A673 (cell line): ENCODE results near the gene MPDZ.

Experiments used
- EZH2 ChIP-seq: fragments of 200-600 bp; sonication (generic); IDR thresholded peaks from 2 replicates; pipeline ENCODE4 v1.6.1; 2017; ENCODE audit warnings: borderline replicate concordance, low read depth, mild to moderate bottlenecking, mixed read lengths, antibody characterized with exemption, low read length; ENCODE audit not compliant: poor library complexity, severe bottlenecking
- TF ChIP-seq, protein P1 (sequence below): fragments of 300-800, 200-600 bp; sonication (generic); conservative IDR thresholded peaks from 2 replicates; pipeline ENCODE4 v1.5.1; 2017; ENCODE audit warnings: low read depth, mild to moderate bottlenecking, antibody characterized with exemption, low read length, moderate library complexity, mixed read lengths

DNA sequence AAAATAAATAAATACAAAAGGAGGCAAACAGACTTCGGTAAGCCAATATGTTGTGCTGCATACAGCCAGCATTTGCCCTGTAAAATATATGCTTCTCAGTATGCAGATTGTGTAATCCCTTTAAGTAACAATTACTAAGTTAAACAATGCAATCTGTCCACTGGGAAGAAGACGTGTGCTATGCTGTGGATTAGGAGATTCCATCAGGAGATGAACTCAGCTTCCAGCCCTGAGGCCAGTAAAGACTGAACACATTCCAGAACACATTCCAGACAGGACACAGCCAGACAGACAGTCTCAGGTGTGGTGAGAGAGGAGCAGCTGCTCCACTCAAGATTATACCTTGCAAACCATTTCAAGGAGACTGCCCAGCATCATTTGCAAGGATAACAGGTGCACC, 97.8 kb downstream of the MPDZ start:
- TF ChIP-seq, protein P1, sequence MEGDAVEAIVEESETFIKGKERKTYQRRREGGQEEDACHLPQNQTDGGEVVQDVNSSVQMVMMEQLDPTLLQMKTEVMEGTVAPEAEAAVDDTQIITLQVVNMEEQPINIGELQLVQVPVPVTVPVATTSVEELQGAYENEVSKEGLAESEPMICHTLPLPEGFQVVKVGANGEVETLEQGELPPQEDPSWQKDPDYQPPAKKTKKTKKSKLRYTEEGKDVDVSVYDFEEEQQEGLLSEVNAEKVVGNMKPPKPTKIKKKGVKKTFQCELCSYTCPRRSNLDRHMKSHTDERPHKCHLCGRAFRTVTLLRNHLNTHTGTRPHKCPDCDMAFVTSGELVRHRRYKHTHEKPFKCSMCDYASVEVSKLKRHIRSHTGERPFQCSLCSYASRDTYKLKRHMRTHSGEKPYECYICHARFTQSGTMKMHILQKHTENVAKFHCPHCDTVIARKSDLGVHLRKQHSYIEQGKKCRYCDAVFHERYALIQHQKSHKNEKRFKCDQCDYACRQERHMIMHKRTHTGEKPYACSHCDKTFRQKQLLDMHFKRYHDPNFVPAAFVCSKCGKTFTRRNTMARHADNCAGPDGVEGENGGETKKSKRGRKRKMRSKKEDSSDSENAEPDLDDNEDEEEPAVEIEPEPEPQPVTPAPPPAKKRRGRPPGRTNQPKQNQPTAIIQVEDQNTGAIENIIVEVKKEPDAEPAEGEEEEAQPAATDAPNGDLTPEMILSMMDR = no peak
- no peak for TF ChIP-seq EZH2
